Mammary epithelial cell (primary cell): ENCODE measurements around the gene SSU72.
"Not testable (repeated sequence)": the region's sequence is repeated elsewhere in the genome, so short reads cannot be mapped to it uniquely, and the experiment has no call there.

ENCODE experiments used
- EZH2 ChIP-seq: IDR thresholded peaks from 2 replicates; pipeline ENCODE4 v1.6.1; 2012; ENCODE audit warnings: low read length, inconsistent platforms, borderline replicate concordance
- TF ChIP-seq, protein P1 (sequence below), 2 donors: IDR thresholded peaks in 1 of 2; conservative IDR thresholded peaks in 1 of 2; 2 replicates each; pipeline ENCODE4 v1.5.1; 2011 to 2012; ENCODE audit warnings: inconsistent platforms in 2 of 2, low read length in 2 of 2, mild to moderate bottlenecking in 2 of 2, control low read depth in 1 of 2, low read depth in 1 of 2; ENCODE audit not compliant: insufficient read depth in 1 of 2; ENCODE audit errors: extremely low read depth in 1 of 2

- TF ChIP-seq, protein P1, sequence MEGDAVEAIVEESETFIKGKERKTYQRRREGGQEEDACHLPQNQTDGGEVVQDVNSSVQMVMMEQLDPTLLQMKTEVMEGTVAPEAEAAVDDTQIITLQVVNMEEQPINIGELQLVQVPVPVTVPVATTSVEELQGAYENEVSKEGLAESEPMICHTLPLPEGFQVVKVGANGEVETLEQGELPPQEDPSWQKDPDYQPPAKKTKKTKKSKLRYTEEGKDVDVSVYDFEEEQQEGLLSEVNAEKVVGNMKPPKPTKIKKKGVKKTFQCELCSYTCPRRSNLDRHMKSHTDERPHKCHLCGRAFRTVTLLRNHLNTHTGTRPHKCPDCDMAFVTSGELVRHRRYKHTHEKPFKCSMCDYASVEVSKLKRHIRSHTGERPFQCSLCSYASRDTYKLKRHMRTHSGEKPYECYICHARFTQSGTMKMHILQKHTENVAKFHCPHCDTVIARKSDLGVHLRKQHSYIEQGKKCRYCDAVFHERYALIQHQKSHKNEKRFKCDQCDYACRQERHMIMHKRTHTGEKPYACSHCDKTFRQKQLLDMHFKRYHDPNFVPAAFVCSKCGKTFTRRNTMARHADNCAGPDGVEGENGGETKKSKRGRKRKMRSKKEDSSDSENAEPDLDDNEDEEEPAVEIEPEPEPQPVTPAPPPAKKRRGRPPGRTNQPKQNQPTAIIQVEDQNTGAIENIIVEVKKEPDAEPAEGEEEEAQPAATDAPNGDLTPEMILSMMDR (conservative IDR thresholded peaks at IDR 0.05 in 1 of 2, IDR thresholded peaks at IDR 0.05 in 1 of 2; ENCODE audit: extremely low read depth in 1 of 2, insufficient read depth in 1 of 2, low read depth in 1 of 2, low read length in 2 of 2) = not testable (repeated sequence)
- not testable (repeated sequence) for TF ChIP-seq EZH2
Measured at GRCh38 chr1:1494311-1494710, 80.4 kb downstream of the SSU72 start.
